ENCODE results near the gene ATXN7L2.

DNA sequence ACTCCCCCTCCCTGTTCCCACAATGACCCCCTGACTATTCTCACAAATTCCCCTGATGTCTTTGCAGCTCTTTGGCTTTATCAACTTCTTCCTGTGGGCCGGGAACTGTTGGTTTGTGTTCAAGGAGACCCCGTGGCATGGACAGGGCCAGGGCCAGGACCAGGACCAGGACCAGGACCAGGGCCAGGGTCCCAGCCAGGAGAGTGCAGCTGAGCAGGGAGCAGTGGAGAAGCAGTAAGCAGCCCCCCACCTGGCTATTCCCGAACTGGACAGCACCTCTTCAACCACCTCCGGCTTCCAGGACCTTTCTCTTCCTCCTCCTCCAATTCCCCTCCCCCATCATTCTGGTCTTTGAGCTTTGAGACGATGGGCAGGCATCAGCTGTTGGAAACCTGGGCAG, 4.4 kb upstream of the ATXN7L2 start:
- TF ChIP-seq, protein P1, sequence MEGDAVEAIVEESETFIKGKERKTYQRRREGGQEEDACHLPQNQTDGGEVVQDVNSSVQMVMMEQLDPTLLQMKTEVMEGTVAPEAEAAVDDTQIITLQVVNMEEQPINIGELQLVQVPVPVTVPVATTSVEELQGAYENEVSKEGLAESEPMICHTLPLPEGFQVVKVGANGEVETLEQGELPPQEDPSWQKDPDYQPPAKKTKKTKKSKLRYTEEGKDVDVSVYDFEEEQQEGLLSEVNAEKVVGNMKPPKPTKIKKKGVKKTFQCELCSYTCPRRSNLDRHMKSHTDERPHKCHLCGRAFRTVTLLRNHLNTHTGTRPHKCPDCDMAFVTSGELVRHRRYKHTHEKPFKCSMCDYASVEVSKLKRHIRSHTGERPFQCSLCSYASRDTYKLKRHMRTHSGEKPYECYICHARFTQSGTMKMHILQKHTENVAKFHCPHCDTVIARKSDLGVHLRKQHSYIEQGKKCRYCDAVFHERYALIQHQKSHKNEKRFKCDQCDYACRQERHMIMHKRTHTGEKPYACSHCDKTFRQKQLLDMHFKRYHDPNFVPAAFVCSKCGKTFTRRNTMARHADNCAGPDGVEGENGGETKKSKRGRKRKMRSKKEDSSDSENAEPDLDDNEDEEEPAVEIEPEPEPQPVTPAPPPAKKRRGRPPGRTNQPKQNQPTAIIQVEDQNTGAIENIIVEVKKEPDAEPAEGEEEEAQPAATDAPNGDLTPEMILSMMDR (IDR thresholded peaks at IDR 0.05) = no peak
- TF ChIP-seq POLR2A (IDR thresholded peaks at IDR 0.05) = no peak
